GM18498 (cell line): ENCODE results near the gene SLC6A16.
A peak's percentile ranks its signal among the peaks of the same experiment; 100 is the strongest.
"Not testable (repeated sequence)": the region's sequence is repeated elsewhere in the genome, so short reads cannot be mapped to it uniquely, and the experiment has no call there.

ENCODE experiments used
- ATAC-seq: cut with Tn5 transposase; IDR thresholded peaks from one replicate; pipeline ENCODE4 v1.9.1; 2021; ENCODE audit warnings: mild to moderate bottlenecking, moderate library complexity; ENCODE audit not compliant: unreplicated experiment

Gene SLC6A16

DNA sequence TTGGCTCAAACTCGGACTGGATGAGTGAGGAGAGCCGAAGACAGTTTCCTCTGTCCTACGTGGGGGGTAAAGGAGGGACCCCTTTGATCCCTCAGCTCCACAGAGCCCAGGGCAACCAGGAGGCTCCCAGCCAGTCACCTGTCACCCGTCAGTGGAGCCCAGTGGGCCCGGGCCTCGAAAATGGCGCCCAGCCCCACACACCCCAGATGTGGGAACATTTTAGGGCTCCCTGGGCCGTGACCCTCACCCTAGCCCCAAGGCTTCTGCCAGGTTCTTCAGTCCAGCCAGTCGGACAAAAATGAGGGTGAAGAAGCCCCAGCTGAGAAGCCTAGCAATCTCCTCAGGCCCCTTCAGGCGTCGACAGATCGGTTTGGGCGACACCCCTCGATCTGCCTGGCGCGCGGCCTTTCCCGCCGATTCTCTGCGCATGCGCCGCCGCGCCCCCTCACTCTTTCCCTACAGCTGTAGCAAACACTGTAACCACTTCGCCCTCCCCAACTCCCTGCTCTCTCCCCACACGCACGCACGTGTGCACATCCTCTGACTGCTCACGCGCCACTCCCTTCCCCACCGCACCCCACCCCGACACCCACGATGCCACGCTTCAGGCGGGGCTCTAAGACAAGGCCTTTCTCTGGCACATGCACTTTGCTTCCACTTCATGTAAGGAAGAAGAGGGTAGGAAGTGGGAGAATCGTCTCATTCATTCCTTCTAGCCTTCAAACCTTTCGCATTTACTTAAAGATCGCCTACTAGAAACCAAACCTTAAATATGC lies at the start of gene SLC6A16:
SLC6A16 (minus strand) TSS at position 391 of the 776 bp plus-strand sequence. CDS start 13,844 bp downstream, outside the sequence.
- ATAC-seq = no peak

DNA sequence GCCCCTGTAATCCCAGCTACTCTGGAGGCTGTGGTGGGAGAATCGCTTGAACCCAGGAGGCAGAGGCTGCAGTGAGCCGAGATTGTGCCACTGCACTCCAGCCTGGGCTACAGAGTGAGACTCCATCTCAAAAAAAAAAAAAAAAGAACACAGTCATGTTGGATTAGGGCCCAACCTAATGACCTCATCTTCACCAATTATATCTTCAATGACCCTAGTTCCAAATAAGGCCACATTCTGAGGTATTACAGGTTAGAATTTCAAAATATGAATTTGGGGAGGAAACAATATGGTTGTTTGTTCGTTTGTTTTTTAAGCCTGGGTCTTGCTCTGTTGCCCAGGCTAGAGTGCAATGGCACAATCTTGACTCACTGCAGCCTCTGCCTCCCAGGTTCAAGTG lies 48.2 kb upstream of the SLC6A16 start:
- ATAC-seq = not testable (repeated sequence)

DNA sequence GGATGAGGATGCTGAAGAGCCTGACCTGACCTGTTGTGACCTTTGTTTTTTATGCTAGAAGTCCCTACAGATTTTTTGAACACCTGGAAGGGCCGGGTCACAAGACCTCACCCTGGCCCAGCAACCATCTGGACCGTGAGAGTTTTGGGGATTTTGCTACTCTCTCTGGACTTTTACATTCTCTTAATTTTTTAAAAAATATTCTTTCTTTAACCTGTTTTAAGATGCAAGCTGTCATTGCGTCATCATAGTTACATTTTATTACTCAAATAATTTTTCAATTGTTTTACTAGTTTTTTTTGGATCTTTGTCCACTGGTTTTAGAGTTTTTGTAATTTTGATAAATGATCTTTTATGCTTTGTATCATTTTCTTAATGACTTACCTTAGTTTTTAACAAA lies 46.2 kb upstream of the SLC6A16 start:
- ATAC-seq = no peak

DNA sequence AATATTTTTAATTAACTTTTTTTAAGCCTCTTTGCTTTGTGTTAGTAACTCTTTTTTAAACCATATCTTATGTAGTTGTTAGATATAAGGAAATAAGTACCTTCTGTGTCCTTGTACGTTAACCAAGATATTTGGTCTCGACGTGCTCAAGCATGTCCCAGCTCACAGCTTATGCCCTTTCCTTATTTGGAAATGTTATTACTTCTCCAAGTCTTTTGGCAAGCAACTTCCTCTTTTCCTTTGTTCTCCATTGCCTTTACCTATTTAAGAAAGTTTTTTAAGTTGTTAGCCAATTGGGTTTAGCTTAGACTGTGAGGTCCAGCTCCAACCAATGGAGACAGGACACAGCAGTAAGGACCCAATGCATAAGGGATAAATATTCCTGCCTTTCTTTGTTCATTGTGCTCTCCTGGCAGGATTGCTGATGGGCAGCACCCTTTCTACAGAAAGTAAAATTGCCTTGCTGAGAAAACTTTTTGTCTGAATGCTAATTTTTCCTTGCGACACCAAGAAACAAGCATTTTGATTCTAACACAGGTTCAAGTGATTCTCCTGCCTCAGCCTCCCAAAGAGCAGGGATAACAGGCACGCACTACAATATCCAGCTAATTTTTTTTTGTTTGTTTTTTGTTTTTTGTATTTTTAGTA lies 43.8 kb upstream of the SLC6A16 start:
- no peak for ATAC-seq

DNA sequence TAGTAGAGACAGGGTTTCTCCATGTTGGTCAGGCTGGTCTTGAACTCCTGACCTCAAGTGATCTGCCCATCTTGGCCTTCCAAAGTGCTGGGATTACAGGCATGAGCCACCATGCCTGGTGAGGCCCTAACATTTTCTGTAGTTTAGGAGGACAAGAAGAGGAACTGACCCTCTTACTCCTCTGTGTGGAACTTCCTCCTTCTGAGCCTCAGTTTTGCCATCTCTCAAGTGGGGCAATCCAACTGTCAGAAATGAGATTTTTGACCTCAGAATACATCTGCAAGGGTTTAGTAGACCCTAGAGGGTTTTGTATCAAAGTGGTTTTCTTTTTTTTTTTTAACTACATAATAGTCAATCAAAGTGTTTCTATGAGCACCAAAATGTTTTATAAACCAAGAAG lies 41.1 kb upstream of the SLC6A16 start:
- no peak for ATAC-seq

DNA sequence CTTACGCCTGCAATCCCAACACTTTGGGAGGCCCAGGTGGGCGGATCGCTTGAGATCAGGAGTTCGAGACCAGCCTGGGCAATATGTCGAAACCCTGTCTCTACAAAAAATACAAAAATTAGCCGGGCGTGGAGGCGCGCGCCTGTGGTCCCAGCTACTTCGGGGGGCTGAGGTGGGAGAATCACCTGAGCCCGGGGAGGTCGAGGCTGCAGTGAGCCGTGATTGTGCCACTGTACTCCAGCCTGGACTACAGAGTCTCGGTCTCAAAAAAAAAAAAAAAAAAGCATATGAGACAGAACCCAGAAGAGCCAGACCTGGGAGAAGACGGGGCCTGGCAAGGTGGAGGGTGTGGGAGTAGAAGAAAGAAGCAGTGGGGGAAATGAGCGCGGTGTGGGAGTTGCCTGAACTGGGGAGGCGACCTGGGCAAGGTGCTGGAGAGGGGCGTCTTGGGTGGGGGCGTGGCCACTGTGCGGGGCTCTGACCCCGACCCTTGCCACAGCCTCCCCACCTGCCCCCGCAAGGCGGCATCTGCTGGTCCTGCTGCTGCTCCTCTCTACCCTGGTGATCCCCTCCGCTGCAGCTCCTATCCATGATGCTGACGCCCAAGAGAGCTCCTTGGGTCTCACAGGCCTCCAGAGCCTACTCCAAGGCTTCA lies 39.2 kb upstream of the SLC6A16 start:
- ATAC-seq = no peak

DNA sequence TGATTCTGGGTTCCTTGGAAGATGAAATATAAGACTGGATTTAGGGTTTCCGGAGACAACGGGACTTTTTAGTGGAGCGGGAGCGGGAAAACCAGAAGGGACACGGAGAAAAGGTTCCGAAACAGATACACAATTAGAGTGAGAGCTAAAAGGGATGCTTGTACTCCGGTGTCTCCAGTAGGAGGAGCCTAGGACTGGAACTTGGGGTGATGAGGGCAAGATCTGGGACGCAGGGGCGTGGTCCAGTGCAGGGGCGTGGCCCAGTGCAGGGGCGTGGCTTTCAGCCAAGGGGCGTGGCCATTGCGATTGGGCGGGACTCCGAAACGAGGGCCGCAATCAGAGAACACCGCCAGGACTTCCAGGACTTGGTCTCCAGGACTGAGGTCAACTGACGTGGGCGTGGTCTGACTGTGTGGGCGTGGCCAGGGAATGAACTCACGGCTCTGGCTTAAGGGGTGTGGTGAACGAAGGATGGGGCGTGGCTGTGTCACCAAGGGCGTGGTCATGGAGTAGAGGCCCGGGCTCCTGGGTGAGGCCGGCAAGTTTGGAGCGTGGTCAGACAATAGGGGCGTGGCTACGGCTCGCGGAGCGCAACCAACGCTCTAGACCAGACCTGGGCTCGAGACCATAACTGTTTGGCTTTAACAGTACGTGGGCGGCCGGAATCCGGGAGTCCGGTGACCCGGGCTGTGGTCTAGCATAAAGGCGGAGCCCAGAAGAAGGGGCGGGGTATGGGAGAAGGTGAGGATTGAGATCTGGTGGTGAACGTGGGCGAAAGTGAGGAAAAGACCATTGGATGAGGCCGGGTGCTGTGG lies 38.5 kb upstream of the SLC6A16 start, which contains the start of gene DKKL1:
DKKL1 (plus strand) TSS at position 610 of the 815 bp plus-strand sequence; CDS start at position 732, 122 bp downstream.
- ATAC-seq = peak; percentile 52

DNA sequence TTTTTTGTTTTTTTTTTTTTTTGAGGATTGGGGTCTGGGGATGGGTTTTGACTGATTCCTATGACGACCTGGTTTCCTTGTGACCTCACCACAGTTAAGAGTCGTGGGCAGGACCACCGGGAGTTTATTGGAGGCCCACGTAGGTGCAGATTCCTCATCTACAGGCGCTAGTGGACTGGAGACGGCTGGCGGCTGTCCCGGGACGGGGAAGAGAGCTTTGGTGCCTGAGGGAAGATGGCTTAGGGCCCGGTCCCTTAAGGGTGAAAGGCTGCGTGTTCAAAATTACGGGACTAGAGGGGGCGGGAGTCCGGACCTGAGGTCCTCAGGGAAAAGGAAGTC lies 37.9 kb upstream of the SLC6A16 start:
- ATAC-seq = no peak

DNA sequence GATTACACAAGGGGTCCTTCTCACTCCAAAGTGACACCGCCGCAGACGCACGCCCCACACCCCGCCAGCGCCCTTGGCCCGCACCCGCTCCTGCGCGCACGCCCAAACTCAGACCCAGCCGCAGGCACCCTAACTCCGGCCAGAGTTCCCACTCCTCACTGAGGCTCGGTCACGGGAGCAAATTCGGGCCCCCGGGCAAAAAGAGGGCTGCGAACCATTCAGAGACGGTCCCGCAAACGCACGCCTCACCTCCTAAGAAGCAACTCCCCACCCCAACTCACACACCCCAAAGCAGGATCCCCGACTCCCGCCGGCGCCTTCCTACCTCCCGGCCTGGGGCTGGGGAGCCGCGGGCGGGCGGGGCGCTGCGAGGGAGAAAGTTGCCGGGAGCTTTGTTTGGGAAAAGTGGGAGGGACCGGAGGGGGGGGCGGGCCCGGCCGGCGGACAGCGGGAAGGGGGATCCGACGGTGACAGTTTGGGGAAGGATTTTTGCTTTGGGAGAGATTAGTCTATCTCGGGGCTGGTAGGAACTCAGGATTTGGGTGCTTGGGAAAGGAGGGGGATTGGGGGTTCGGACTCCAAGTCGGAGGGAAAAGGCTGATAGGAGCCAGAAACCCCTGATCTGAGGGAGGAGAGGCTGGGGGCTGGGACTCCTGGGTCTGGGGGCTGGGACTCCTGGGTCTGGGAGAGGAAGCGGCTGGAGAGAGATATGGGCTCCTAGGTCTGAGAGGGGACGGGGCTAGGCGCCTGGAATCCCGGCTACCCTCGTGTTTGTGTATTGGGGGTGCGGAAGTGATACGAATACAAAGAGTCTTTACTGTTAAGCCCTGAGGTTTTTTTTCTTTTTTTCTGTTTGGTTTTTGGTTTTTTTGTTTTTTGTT lies 37.3 kb upstream of the SLC6A16 start, which contains the start of gene TEAD2:
TEAD2 (minus strand) TSS at position 369 of the 881 bp plus-strand sequence. CDS start 2,341 bp downstream, outside the sequence.
- ATAC-seq = no peak

DNA sequence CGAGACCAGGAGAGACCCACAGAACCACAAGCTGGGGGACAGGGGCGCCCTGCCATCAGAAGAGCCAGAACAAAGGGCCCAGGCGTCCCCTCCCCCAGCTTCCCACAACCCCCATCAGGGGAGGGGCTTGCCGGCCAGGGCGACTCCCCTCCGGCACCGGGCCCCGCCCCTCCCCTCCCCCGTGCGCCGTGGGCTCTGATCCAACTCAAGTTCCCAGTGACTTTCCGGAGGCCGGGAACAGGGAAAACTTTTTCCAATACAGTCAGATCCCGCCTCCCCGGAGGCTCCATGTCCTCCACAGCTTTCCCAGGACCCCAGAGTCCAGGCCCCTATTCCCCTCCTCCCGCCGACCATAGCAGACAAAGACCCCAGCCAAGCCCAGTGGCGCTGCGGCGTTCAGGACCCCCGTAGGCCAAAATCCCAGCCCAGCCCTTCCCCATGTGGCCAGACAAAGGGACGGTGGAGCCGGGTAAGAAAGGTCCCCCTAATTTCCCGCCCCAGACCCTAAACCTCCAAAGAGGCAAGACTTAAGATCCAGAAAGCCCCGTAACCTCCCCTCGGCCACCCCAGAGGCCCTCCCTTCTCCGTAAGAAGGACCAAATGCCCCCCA lies 36.6 kb upstream of the SLC6A16 start:
- no peak for ATAC-seq

DNA sequence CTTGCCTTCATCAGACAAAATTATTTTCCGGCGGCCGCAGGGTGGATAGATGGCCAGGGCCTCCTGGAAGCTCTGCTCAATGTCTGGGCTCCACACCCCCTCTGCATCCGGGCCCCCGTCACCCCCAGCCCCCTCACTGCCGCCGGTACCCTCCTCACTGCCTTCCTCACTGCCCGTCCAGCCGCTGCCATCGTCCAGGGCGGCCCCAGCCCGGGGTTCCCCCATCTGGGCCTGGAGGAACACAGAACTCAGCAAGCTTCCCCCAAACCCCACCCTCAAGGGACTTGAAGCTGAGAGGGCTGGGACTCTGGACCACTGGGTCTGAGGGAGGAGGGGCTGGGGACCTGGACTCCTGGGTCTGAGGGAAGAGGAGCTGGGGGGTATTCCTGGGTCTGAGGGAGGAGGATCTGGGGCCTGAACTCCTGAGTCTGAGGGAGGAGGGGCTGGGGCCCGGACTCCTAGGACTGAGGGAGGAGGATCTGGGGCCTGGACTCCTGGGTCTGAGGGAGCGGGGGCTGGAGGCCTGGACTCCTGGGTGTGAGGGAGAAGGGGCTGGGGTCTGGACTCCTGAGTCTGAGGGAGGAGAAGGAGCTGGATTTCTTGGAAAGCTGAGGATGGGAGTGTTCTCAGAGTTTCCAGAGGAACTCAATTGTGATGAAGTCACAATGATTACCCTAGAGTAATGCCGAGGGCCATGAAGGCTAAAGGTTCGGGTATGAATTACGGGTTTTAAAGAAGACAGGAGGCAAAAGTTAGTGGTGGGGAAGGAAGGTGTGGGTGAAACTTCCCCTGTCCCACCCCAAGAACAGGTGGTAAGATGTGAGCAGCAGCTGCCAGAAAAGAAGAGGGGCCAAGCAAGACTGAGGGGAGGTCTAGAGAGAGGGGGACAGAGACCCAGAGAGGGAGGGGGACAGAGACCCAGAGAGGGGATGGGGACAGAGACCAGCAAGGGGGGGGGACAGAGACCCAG lies 35.1 kb upstream of the SLC6A16 start:
- ATAC-seq = no peak

DNA sequence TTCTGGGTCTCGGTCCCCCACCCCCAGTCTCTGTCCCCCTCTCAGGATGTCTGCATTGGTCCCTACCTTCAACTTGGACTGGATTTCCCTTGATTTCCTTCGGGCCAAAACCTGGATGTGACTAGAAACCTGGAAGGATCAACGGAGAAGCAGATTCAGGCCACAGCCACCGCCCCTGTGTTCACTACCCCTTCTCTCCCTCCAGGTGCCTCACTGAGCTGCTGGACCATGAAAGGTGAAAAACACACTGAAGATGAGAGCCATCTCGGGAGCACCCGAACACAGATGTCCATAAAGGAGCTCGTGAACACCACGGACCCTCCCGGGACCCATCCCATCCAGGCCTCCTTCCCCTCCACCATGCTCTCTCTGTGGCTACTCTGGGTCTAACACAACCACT lies 32.2 kb upstream of the SLC6A16 start:
- ATAC-seq = no peak

DNA sequence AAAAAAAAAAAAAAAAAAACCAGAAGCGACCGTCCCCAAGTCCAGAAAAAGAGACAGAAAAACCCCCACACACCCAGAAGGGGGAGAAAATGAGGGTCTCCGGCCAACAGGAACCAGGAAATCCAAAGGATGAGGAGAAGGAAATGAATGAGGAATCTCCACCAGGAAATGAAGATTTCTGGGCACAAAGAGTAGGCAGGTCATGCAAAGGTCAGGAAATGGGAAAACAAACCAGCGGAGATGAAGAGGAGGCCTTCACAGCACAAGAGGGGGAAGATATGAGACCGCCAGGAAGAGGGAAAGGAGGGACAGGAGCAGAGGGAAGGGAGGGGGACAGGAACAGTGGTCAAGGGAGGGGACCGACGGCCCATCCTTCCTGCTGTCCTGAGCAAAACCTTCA lies 31.4 kb upstream of the SLC6A16 start:
- ATAC-seq = no peak

DNA sequence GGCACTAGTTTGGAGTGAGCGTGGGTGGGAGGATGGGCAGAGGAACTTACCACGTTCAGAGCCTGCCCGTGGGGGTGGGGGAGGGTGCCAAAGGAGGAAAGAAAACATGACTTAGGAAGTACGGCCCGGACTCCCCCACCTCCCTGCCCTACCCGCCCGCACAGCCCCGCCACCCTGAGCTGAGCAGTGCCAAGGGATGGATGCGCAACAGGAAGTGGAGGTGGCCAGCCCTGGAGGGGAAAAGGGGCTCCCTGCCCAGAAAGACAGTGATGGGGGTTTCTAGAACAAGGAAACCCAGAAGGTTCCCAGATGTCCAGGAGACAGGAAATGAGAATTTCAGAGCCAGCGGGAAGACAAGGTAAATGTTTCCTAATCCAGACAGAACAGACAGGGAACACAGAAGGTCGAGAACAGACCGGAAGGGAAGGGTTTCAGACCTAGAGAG lies 30.9 kb upstream of the SLC6A16 start:
- no peak for ATAC-seq

DNA sequence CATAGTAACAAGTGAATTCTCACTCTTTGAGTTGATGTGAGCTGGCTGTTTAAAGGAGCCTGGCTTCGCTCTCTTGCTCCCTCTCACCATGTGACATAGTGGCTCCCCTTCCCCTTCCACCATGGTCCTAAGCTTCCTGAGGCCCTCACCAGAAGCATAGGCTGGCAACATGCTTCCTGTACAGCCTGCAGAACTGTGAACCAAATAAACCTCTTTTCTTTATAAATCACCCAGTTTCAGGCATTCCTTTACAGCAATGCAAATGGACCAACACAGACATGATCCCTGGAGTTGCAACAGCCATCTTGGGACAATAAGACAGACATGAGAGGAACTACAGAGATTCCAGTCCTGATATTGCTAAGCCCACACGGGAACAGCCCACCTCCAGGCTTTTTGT lies 24.6 kb upstream of the SLC6A16 start:
- no peak for ATAC-seq

DNA sequence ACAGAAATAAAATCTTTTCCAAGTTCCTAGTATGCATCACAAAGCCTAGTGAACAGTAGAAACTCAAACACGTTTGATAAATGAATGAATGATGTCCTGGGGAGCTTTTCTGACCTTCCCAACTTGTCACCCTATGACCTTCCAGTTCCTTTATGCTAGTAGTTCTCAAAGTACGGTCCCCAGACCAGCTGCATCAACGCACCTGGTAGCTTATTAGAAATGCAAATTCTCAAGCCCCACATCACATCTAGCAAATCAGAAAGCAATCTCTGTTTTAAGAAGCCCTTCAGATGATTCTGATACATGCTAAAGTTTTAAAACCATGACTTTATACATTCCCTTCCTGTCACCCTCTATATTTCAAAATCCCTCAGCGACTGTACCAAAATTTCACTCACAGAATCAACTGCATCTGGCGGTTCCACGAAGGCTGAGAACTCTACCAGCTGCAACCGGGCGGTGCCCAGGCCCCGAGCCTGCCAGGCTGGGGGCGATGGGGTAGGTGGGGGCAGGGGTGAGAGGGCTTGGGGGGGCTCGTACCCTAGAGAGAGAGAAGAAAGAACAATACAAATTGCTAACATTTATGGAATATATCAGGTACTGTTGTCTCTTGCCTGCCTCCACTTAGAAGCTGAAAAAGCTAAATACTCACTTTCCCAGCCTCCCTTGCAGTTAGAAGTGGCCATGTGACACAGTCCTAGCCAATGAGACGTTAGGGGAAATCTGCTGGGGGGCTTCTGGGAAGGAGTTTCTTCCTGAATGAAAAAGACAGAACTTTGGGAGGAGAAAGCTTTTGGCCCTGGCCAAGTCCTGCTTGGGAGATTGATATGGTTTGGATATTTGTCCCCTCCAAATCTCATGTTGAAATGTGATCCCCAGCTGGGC lies 23.6 kb upstream of the SLC6A16 start:
- no peak for ATAC-seq

DNA sequence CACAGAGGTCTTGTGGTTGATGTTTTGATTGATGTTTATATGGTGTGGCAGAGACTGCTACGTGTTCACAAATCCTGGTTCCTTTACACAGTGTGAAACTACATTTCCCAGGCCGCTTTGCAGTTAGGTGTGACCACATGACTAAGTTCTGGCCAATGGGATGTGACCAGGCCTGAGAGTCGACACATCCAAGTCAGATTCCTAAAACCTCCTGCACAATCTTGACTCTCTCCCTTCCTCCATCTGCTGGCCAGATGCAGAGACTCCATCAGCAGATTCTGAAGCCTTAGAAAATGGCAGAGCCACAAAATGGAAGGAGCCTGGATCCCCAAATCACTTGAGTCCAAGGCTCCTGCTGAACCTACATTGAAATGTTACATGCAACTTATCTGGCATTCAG lies 22.8 kb upstream of the SLC6A16 start:
- ATAC-seq = no peak
